Glutamatergic neuron (in vitro differentiated cells): ENCODE results near the gene AP1S3. TPM values are rescaled to one million over a fixed set of nuclear protein-coding genes. Genes with fewer than 3 reads are reported as not detected.
A peak's percentile ranks its signal among the peaks of the same experiment; 100 is the strongest.

Source experiments
- DNase-seq: peaks from one replicate; pipeline ENCODE4 v3.0.0; 2022
- H3K27ac Mint-ChIP-seq: one replicate; pipeline ENCODE4 v1.8.0; 2020; ENCODE audit warnings: mild to moderate bottlenecking, mixed read lengths, inconsistent platforms; ENCODE audit not compliant: unreplicated experiment
- H3K27me3 Mint-ChIP-seq: one replicate; pipeline ENCODE4 v1.8.0; 2020; ENCODE audit warnings: mild to moderate bottlenecking, moderate library complexity, mixed read lengths, inconsistent platforms; ENCODE audit not compliant: unreplicated experiment
- H3K36me3 Mint-ChIP-seq: one replicate; pipeline ENCODE4 v1.8.0; 2020; ENCODE audit warnings: mild to moderate bottlenecking, mixed read lengths, inconsistent platforms; ENCODE audit not compliant: unreplicated experiment
- H3K4me1 Mint-ChIP-seq: one replicate; pipeline ENCODE4 v1.8.0; 2020; ENCODE audit warnings: mild to moderate bottlenecking, low read depth, mixed read lengths, inconsistent platforms; ENCODE audit not compliant: unreplicated experiment
- H3K4me3 Mint-ChIP-seq: one replicate; pipeline ENCODE4 v1.8.0; 2020; ENCODE audit warnings: mild to moderate bottlenecking, mixed read lengths, inconsistent platforms; ENCODE audit not compliant: unreplicated experiment
- H3K9me3 Mint-ChIP-seq: one replicate; pipeline ENCODE4 v1.8.0; 2020; ENCODE audit warnings: mild to moderate bottlenecking, moderate library complexity, mixed read lengths, inconsistent platforms; ENCODE audit not compliant: unreplicated experiment
- total RNA-seq: library from RNA; stranded (reverse); fragmentation: NEBNext Ultra II Directional; extraction: Animal tissue kit (Norgen Biotek cat#: 25700); gene quantifications from one replicate; pipeline ENCODE4 v1.2.1, GENCODE V29; 2021; ENCODE audit not compliant: unreplicated experiment
- TF ChIP-seq, protein P1 (sequence below): fragments of 200-600 bp; sonication (generic); IDR thresholded peaks from one replicate; pipeline ENCODE4 v1.5.0; 2021; ENCODE audit not compliant: partially characterized antibody, unreplicated experiment

Gene AP1S3
- total RNA-seq, 1 donor from 2014 or later, result 3.1 TPM

DNA sequence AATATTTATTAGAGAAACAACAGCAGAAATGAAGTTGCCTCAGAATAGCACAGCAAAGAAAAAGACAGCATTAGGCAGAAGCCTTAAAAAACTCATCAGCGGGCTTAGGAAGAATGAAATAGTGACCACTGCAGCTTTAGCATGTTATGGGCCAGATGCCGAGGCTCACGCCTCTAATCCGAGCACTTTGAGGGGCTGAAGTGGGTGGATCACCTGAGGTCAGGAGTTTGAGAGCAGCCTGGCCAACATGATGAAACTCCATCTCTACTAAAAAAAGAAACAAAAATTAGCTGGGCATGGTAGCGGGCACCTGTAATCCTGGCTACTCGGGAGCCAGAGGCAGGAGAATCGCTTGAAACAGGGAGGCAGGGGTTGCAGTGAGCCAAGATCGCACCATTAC, 32.4 kb downstream of the AP1S3 start:
- H3K9me3 Mint-ChIP-seq, result no peaks in the 10 kb centered on the region
- H3K4me3 Mint-ChIP-seq, result no peak overlapping the region
- no peaks in the 10 kb centered on the region for H3K27me3 Mint-ChIP-seq
- DNase-seq, result no peak
- H3K4me1 Mint-ChIP-seq, result no peaks in the 10 kb centered on the region
- TF ChIP-seq, protein P1, sequence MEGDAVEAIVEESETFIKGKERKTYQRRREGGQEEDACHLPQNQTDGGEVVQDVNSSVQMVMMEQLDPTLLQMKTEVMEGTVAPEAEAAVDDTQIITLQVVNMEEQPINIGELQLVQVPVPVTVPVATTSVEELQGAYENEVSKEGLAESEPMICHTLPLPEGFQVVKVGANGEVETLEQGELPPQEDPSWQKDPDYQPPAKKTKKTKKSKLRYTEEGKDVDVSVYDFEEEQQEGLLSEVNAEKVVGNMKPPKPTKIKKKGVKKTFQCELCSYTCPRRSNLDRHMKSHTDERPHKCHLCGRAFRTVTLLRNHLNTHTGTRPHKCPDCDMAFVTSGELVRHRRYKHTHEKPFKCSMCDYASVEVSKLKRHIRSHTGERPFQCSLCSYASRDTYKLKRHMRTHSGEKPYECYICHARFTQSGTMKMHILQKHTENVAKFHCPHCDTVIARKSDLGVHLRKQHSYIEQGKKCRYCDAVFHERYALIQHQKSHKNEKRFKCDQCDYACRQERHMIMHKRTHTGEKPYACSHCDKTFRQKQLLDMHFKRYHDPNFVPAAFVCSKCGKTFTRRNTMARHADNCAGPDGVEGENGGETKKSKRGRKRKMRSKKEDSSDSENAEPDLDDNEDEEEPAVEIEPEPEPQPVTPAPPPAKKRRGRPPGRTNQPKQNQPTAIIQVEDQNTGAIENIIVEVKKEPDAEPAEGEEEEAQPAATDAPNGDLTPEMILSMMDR, result no peak
- H3K36me3 Mint-ChIP-seq, result no peaks in the 10 kb centered on the region
- no peak overlapping the region for H3K27ac Mint-ChIP-seq

DNA sequence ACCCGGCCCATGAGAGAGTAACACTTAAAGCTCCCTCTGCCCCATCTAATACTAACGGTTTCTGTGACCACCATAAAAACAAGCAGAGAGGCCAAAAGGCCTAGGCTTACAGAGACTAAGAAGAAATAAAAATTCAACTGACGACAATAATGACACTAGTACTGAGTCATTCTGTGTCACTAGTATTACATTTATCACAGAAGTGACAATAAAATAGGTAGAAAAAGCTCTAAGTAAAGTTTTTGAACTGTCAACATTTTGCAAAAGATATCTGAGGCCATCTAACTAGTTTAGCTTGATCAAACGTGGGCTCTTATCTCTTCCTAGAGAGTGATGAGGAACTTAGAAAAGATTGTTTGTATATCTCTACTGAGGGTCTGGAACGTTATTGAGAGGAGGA, 35.6 kb downstream of the AP1S3 start:
- H3K9me3 Mint-ChIP-seq, result no peaks in the 10 kb centered on the region
- H3K4me3 Mint-ChIP-seq, result no peak overlapping the region
- H3K27ac Mint-ChIP-seq, result no peak overlapping the region

DNA sequence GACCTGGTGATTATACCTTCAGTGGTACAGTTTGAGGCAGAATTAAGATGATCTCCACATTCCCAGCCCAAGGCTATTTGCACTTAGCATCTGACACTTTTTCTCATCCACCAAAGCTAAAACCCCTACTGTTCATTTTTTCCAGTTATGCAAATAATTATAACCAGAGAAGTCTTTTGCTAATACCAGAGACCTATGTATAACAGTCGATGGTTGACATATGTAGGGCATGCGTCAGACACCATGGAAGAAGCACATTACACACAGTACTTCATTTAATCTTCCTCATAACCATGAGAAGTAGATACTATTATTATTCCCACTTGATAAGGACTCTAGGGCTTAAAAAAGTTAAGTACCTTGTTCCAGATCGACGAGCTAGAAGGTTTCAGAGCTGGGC, 36.5 kb downstream of the AP1S3 start:
- no peaks in the 10 kb centered on the region for H3K4me1 Mint-ChIP-seq
- H3K9me3 Mint-ChIP-seq, result no peaks in the 10 kb centered on the region
- TF ChIP-seq, protein P1, result no peak
- no peaks in the 10 kb centered on the region for H3K36me3 Mint-ChIP-seq
- no peak overlapping the region for H3K27ac Mint-ChIP-seq
- no peaks in the 10 kb centered on the region for H3K27me3 Mint-ChIP-seq
- DNase-seq, result no peak
- H3K4me3 Mint-ChIP-seq, result no peak overlapping the region

More for the DNA sequence above, 35.6 kb downstream of the AP1S3 start:
- Mint-ChIP-seq H3K36me3 (no peaks in the 10 kb centered on the region), H3K4me1 (no peaks in the 10 kb centered on the region), H3K27me3 (no peaks in the 10 kb centered on the region)
- no peak for DNase-seq
- TF ChIP-seq, protein P1, result no peak

DNA sequence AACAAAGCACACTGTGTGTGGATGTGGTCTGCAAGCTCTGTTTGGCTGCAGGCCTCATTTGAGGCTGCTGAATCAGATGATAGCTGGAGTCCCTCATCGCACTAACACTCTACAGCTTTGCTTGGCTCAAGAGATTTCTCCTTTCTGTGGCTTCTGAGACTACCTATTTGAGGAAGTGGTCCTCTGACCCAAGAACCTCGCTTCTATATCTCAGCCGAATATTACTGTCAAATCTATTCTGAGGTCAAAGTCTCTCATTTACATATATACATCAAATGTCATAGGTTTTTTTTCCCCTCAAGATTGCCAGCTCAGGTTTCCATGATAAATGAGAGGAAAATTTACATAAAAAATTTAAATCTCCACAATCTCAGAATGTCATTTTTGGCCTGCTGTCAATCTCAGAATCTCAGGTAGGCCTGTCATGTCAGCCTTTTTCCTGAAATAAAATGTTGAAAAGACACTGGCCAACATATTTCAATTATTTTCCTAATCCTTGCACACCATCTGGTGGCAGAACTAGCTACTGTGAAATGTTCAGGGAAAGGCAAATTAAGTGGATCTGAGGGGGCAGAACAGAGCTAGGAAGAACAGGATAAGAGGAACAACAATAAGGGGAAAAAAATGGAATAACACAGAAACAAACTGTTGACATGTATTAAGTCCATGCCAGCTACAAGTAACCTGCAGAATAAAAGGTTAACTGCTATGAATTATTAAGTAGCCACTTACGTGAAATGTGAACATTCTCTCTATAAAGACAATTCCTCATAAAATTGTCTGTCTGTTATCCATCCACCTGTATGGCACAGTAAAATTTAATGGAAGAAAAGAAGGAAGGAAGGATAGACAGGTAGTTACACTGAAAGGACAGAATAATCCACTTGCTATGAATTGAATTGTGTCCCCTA, 39.3 kb downstream of the AP1S3 start:
- Mint-ChIP-seq H3K4me3 (no peak overlapping the region), H3K27ac (no peak overlapping the region), H3K36me3 (no peaks in the 10 kb centered on the region), H3K4me1 (peaks cover 5% of the 10 kb centered on the region), H3K9me3 (no peaks in the 10 kb centered on the region), H3K27me3 (no peaks in the 10 kb centered on the region)
- TF ChIP-seq, protein P1, result peak; percentile 54
- DNase-seq, result no peak

GRCh38 chr2:223797037-223797436, 40.3 kb downstream of the AP1S3 start:
- H3K4me1 Mint-ChIP-seq, result peaks cover 5% of the 10 kb centered on the region
- no peak overlapping the region for H3K27ac Mint-ChIP-seq
- no peaks in the 10 kb centered on the region for H3K27me3 Mint-ChIP-seq
- no peaks in the 10 kb centered on the region for H3K9me3 Mint-ChIP-seq
- H3K4me3 Mint-ChIP-seq, result no peak overlapping the region
- TF ChIP-seq, protein P1, result no peak
- H3K36me3 Mint-ChIP-seq, result no peaks in the 10 kb centered on the region
- no peak for DNase-seq
